Vagina (tissue), 2 donors: ENCODE data around the gene FAM53B.

ENCODE experiments used
- CTCF ChIP-seq, 3 experiments: fragments of 450-650 bp in 2 of 3; fragments of 200-600 bp in 1 of 3; sonication (generic) in 1 of 3; IDR thresholded peaks; one replicate each; pipeline ENCODE4 v1.5.1; 2017 to 2019; ENCODE audit warnings: antibody characterized with exemption in 3 of 3, mild to moderate bottlenecking in 2 of 3, moderate library complexity in 2 of 3
- POLR2AphosphoS5 ChIP-seq, 2 donors: sonication (generic); formaldehyde crosslinking; IDR thresholded peaks; one replicate each; pipeline ENCODE4 v1.9.0; 2017; ENCODE audit warnings: antibody characterized with exemption in 2 of 2, mild to moderate bottlenecking in 2 of 2, low read depth in 1 of 2; ENCODE audit not compliant: insufficient read depth in 1 of 2

GRCh38 chr10:124705381-124705740 lies 38.8 kb downstream of the FAM53B start:
- TF ChIP-seq CTCF (IDR thresholded peaks at IDR 0.05) (no peak), POLR2AphosphoS5 (IDR thresholded peaks at IDR 0.05; ENCODE audit: insufficient read depth in 1 of 2, low read depth in 1 of 2) (peak in 1 of 2 donors; percentile 15)
